Esophagus muscularis mucosa (tissue), 3 donors: ENCODE data around the gene KLHDC4.

Experiments
- CTCF ChIP-seq, 3 experiments: fragments of 200-600 bp in 2 of 3; fragments of 450-650 bp in 1 of 3; sonication (generic) in 2 of 3; IDR thresholded peaks; one replicate each; pipeline ENCODE4 v1.5.1; 2017 to 2019; ENCODE audit warnings: antibody characterized with exemption in 3 of 3, mild to moderate bottlenecking in 2 of 3, moderate library complexity in 1 of 3
- POLR2AphosphoS5 ChIP-seq, 2 donors: sonication (generic); formaldehyde crosslinking; IDR thresholded peaks; one replicate each; pipeline ENCODE4 v1.6.1; 2017; ENCODE audit warnings: antibody characterized with exemption in 2 of 2

GRCh38 chr16:87679593-87680271 lies 86.1 kb downstream of the KLHDC4 start:
- TF ChIP-seq CTCF (IDR thresholded peaks at IDR 0.05) (no peak), POLR2AphosphoS5 (IDR thresholded peaks at IDR 0.05) (no peak)
